AML-193 (cell line): ENCODE measurements around the gene PHB1.
A peak's percentile ranks its signal among the peaks of the same experiment; 100 is the strongest.
"Not testable (repeated sequence)": the region's sequence is repeated elsewhere in the genome, so short reads cannot be mapped to it uniquely, and the experiment has no call there.

Experiments
- DNase-seq, 2 experiments: peaks; one replicate each; lab custom pipeline; 2025; lab: John Stamatoyannopoulos, UW

PHB1 gene

DNA sequence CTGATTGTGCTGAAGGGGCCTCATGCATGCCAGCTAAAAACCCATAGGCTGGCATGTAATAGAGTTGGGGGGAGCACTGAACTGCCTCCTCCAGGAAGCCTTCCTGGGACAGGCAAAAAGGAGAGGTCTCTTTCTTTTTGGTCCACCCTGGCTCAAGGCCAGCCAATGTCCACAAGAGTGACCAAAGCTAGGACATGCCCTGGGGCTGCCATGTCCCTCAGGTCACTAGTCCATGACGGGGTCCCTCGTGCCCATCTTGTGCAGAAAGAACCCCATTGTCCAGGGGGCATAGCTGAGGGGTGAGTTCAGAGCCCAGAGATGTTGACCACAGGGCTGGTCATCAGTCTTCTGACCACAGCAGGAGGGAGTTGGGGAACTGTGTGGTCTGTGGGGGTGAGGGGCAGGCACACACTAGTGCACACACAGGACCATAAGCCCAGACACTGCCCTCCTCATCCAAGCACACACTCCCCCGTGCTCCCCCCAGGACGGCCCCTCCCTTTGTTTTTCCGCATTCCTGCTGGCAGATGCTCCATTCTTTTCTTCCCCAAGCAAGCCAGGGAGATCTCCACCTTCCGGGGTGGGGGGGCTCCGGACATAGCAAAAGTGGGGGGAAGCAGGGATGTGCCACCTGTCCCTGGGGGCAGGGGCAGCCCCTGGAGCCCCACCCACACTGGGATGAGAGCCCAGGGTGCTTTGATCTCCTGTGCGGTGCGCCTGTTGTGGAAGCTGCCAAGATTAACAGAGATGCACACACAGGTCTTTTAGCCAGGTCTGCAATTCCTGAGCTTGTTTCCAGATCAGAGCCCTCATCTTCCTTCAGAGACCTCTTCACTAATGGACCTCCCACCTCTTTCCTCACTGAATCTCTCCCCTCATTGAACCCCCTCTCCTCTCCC lies 25.2 kb upstream of the PHB1 start:
- DNase-seq, result no peak

DNA sequence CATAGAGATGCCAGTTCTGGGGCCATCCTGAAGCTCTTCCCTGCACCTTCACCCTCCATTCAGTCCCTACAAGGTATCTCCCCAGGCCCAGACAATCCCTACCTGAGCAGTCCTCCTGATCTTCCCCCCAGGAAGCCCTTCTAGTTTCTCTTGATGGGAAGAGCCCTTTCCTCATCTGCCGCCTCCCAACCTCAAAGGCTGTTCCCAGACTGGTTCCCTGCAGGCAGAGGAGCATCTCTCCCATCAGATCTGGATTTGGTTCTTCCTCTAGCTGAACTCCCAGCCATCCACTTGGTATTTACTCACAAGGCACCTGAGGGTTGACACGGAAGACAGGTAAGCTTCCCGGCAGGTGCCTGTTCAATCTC lies 24.6 kb upstream of the PHB1 start:
- DNase-seq, result no peak

DNA sequence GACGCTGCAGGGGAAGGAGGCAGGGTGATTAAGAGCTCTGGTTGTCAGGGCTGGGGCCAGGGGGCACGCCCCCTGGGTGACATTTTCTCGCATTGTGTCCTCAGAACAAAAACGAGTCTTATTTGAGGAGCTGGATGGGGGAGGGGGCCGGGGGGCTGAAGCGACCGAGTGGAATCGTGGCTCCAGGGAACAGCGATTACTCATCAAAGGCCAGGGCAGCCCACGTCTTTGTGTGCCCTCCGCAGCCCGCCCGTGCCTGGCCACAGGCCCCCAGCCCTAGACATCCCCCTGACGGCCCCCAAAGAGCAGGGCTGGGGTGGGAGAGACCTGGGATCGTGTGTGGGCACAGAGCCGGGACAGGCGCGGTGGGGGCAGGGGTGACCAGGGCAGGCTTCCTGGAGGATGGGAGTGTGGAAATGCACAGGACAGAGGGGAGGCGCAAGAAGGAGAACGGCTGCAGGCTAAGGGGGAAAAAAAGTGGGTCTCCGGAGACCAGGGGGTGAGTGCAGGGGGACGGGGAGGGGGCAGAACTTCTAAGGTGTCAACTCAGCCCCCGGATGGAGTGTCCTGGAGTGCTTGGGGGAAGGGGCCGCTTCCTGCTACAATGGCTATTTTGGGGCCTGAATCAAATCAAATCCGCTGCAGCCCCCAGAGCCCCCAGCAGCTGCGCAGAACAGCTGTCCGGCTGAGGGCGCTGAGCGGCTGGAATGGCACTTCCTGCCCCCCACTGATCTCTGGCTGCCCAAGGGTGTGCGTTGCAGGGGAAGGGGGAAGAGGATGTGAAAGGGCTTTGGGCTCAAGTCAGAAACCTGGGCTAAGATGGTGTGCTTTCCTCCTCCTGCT lies 24.0 kb upstream of the PHB1 start:
- DNase-seq, result no peak

DNA sequence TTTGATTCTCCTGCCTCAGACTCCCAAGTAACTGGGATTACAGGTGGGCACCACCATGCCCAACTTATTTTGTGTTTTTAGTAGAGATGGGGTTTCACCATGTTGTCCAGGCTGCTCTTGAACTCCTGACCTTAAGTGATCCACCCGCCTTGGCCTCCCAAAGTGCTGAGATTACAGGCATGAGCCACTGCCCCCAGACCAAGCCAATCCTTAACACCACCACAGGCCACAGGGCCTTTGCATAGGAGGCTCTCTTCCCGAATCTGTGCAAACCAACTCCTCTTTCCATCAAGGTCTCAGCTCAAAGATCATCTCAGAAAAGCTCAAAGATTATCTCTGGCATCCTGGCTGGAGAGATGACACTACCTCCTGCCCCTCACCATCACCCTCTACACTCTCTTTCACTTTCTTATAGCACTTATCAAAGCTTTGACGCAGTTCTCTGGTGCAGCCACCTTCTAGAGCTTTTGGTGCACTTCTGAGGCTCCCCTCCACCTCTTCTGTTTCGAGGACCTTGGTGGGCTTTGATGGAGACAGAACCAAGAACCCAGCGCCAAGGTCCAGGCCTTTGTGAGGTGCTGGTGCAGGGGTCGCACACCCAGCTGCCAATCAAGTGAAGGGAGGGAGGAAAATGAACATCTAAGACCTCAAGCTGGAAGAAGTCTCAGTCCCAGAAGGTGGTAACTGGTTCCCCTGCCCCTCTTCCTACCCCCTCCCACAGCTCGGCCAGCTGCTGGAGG lies 23.2 kb upstream of the PHB1 start:
- no peak for DNase-seq

DNA sequence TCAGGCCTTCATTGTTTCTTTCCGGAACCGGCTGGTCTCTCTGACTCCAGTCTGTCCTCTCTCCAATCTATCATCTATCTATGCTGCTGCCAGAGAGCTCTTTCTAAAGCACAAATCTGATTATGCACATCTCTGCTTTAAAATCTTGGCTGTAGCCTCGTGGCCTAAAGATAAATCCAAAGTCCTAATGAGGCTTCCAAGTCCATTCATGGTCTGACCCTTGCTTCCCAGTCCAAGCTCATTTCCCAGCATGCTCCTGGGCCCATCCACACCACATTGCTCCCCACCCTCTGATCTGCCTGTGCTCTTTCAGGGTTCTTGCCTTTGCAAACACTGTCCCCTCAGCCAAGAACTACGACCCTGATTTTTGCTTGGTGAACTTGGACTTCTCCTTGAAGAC lies 21.5 kb upstream of the PHB1 start:
- DNase-seq, result no peak

DNA sequence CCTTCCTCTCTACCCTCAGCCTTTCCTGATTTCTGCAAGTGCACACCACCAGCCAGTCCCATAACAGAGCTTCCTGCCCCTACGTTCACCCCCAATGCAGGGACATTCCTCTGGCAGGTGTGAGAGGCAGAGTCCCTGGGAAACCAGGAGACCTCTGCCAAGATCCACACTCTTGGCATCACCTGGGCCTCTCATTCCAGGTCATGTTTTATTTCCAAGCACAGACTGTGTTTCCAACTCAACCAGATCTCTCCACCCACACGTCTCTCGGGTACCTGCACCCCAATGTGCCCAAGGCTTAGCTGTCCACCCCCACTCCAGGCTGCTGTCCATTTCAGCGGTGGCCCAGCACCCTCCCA lies 21.0 kb upstream of the PHB1 start:
- no peak for DNase-seq

DNA sequence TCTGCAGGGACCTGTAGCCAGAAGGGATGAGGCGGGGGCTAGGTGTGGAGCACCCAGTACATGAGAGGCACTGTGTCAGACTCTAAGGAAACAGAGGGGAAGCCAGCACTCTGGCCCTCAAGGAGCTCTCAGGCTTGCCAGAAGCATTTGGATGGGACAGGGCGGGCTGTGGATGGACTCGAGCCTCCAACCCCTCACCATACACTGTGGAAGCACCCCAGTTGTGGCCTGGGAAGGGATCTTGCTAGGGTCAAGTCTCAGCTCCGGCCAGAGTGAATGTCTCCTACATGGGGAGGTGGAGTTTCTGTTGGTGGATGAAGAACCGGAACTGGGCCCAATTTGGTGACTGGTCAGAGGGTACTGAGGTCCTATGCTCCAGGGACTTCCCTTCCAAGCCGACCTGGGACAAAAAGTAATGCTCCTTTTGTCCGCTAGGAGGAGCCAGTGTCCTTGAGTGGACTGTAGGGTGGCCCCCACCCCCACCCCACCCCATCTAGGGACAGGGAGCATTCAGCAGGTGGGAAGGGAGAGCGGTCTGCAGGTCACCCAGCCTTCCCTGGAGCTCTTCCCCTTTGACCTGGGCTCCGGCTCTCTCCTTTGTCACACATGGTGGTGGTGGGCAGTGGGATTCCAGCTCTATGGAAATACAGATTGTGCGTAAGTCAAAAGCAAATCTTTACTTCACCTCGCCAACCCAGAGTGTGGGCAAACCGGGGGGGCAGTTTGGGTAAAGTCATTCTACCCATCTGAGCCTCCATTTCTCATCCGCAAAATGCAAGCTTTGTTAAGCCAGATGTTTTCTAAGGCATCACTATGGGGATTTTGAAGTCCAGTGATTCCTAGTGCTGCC lies 20.4 kb upstream of the PHB1 start:
- peak; percentile 42 to 61 for DNase-seq

DNA sequence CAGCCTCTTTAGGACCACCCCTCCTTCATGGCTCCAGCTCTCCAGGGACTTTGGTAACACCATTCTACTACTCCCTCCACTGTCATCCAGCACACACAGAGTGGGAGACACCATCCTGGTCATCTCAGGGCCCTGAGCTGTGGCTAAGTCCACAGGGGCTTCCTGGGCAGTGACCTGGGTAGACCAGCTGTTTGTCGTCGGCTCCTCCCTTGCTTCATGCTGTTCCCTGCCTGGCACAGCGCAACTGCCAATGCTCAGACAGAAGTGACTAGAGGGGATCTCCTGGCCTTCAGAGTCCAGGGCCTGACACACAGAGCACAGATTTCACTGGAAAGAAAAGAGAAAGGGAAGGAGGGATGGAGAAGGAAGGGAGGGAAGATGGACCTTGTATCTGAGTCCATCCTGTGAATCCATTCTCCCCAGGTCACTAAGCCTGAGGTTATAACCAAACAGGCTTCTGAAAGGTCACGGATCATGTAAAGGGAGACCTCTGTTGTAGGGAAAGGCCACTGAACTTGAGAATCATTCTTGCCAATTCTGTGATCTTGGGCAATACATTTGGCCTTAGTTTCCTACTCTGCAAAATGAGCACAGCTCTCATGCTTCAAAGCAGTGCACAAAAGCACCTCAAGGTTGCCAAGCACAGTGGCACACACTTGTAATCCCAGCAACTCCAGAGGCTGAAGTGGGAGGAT lies 18.5 kb upstream of the PHB1 start:
- no peak for DNase-seq

DNA sequence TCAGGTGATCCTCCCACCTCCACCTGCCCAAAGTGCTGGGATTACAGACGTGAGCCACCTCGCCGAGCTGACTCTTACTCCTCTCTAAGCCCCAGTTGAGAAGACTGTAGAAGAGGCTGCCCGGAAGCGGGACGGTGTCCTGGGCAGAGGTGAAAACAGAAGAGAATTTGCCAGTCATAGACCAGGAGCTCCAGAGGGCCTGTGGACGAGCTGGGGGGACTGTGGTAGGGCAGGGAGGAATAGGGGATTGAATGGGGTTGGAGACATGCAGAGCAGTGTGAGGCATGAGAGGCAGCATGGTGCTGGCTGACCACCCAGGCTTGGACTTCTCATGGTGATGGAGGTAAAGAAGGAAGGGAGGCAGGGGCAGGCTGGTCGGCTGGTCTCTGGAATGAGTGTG lies 17.1 kb upstream of the PHB1 start:
- DNase-seq, result no peak

DNA sequence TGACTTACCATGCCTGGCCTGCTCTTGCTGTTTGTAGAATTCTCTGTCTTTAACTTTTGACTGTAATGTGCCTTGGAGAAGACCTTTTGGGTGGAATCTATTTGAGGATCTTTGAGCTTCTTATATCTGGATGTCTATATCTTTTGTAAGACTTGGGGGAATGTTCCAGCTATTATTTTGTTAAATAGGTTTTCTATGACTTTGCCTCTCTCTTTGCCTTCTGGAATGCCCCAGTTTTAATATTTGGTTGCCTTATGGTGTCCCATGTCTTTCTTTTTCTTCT lies 10.3 kb upstream of the PHB1 start:
- DNase-seq, result no peak

DNA sequence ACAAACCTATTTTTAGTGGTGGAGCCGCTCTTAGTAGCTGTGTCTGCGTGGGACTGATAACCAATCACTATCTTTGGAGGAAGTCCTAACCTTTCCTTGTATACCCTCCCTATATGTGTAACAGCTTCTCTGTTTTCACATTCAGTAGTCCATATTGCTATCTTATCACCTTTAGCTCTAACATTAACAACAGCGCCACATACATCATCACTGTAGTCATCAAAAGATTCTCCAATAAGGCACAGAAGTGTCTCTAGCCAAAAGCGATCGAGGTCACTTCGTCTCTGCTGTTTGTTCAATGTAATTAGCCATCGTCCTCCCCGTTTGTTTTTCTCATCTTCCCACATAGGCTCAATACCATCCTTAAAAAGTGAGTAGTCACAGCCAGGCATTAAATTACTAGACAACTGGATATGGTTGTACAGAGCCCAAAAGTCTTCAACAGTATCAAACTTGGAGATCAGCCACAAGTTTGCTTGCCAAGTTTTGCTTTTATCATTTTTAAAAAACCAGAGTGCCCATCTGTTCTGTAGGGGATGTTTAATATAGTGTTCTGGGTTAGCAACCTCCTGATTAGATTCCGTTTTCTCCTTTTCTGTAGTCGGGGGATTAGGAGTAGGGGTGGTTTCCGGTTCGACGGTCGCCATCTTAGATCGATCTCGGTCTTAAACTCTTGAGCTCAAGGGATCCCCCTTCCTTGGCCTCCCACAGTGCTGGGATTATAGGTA lies 9.8 kb upstream of the PHB1 start:
- not testable (repeated sequence) for DNase-seq

DNA sequence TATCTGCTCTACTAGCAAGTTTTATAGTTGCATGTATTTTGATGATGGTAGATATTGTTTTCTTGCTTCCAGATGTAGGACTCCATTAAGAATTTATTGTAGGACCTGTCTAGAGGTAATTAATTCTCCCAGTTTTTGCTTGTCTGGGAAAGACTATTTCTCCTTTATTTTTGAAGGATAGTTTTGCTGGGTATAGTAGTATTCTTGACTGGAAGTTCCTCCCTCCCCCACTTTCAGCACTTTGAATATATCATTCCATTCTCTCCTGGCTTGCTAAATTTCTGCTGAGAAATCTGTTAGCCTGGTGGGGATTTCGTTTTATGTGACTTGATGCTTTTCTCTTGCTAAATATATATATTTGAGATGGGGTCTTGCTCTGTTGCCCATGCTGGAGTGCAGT lies 8.0 kb upstream of the PHB1 start:
- DNase-seq, result no peak

DNA sequence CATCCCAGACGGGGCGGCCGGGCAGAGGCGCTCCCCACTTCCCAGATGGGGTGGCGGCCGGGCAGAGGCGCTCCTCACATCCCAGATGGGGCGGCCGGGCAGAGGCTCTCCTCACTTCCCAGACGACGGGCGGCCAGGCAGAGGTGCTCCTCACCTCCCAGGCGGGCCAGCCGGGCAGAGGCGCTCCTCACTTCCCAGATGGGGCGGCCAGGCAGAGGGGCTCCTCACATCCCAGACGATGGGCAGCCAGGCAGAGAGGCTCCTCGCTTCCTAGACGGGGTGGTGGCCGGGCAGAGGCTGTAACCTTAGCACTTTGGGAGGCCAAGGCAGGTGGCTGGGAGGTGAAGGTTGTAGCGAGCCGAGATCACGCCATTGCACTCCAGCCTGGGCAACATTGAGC lies 5.1 kb upstream of the PHB1 start:
- not testable (repeated sequence) for DNase-seq

DNA sequence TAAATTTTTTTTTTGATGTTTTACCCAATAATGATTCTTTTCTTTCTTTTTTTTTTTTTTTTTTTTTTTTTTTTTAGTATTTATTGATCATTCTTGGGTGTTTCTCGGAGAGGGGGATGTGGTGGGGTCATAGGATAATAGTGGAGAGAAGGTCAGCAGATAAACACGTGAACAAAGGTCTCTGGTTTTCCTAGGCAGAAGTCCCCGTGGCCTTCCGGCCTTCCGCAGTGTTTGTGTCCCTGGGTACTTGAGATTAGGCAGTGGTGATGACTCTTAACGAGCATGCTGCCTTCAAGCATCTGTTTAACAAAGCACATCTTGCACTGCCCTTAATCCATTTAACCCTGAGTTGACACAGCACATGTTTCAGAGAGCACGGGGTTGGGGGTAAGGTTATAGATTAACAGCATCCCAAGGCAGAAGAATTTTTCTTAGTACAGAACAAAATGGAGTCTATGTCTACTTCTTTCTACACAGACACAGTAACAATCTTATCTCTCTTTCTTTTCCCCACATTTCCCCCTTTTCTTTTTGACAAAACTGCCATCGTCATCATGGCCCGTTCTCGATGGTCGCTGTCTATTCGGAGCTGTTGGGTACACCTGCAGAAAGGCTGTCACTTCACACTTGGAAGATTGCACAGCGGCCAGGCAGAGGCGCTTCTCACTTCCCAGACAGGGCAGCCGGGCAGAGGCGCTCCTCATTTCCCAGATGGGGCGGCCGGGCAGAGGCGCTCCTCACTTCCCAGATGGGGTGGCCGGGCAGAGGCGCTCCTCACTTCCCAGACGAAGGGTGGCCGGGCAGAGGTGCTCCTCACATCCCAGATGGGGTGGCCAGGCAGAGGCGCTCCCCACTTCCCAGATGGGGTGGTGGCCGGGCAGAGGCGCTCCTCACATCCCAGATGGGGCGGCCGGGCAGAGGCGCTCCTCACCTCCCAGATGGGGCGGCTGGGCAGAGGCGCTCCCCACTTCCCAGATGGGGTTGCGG lies 4.4 kb upstream of the PHB1 start:
- not testable (repeated sequence) for DNase-seq

DNA sequence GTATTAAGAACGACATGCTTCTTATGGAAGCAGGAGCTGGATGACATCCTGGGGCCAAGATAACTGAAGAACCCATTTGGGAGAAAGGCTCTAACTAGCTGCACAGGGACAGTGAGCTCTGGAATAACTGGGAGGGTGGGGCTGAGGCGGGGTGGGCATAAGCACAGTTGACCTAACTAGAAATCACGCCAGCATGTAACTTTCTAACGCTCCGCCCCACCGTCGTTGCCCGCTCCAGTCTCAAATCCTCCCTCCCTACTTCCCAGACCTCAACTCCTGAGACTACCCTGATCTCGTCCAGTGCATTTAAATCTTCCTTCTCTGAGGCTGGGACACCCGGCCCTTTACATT lies 436 bp downstream of the PHB1 start:
- no peak for DNase-seq

DNA sequence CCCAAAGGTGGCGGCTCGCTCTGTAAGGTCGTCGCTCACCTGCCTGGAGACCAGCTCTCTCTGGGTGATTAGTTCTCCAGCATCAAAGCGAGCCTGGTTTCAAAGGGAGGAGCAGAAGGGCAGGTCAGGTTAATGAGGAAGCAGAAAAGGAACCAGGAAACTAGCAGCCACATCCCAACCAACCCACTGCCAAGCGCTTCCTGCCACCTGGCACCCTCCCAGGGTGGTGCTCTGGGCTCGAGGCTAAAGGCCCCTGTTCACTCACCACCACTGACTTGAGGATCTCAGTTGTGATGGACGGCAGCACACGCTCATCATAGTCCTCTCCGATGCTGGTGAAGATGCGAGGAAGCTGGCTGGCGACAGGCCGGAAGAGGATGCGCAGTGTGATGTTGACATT lies 5.6 kb downstream of the PHB1 start:
- no peak for DNase-seq

DNA sequence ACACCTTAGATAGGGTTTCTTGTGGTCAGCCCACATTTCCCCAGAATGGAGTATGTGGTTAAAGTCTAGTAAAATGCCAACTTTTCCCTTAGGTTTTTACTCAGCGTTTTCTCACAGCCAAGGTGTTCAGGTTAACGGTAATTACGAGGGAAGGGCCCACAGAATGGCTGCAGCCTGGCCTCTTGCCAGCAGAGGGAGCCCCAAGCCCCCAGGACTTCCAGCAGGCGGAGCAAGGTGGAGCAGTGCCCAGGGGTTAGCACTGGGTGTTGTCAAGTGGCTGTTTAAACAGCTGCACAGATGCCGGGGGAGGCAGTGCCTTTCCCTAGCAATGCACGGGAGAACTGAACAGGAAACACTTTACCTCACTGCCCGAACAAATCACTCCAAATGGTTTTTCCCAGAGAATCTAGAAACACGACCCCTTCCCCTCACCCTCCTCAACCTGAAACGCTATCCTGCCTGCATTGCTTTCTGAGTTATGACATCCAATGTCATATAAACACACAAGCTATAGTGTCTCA lies 6.6 kb downstream of the PHB1 start:
- DNase-seq, result peak; percentile 59 to 63

DNA sequence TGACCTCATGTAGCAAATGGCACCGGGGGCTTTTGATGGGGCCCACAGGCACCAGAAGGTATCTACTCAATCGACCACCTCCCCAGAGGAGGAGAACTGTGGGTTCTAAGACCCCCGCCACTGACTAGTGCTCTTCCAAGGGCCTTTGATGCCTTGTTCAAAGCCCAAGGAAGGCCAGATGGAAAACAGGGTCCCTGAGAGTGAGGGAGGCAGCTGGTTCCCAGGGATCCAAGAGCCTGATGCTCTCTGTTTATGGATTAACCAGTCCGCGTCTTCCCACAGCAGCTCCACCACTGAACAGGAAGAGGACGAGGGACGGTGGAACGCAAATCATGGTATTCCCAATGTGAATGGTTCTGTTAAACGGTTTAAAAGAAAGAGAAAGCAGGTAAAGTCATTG lies 7.6 kb downstream of the PHB1 start:
- DNase-seq, result no peak

DNA sequence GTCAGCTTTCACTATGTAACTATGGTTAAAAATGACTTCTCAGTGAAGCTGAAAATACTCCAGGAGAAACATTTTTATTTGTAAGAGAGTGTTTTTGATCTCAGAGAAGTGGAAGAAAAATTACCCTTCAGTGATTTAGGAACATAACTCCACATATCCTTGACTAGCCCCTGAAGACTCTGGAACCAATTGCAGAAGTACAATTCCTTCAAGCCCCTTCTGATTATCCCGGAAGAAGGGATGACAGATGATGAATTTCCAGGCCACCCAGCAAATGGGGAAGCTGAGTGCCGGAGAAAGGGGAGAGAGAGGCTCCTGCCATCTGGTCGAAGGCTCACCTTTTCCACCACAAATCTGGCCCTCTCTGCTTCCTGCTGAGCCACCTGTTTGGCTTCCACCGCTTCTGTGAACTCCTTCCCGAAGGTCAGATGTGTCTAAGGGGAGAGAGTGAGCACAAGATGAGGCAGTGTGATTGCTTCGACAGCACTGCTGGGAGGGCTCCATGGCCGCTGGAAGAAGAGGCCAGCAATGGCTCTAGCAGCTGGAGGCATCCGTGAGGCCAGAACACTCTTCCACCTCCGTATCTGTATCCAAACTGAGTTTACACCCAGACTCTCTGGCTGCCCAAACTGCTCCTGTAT lies 8.1 kb downstream of the PHB1 start:
- DNase-seq, result no peak
